Myocyte (in vitro differentiated cells): ENCODE results near the gene NEO1. TPM values are rescaled to one million over a fixed set of nuclear protein-coding genes. Genes with fewer than 3 reads are reported as not detected.

Source experiments
- DNase-seq: peaks from one replicate; pipeline ENCODE4 v3.0.0-alpha.2; 2012; ENCODE audit warnings: low read depth
- polyA plus RNA-seq: library from polyadenylated mRNA; unstranded; fragments of >200 nt; gene quantifications from one replicate; pipeline ENCODE4 v1.2.1, GENCODE V29; 2012; ENCODE audit warnings: missing spikeins
- total RNA-seq: library from RNA; depleted of rRNA; stranded (reverse); fragments of >200 nt; gene quantifications from 2 replicates; pipeline ENCODE4 v1.2.3, GENCODE V29; 2014

The NEO1 gene, protein sequence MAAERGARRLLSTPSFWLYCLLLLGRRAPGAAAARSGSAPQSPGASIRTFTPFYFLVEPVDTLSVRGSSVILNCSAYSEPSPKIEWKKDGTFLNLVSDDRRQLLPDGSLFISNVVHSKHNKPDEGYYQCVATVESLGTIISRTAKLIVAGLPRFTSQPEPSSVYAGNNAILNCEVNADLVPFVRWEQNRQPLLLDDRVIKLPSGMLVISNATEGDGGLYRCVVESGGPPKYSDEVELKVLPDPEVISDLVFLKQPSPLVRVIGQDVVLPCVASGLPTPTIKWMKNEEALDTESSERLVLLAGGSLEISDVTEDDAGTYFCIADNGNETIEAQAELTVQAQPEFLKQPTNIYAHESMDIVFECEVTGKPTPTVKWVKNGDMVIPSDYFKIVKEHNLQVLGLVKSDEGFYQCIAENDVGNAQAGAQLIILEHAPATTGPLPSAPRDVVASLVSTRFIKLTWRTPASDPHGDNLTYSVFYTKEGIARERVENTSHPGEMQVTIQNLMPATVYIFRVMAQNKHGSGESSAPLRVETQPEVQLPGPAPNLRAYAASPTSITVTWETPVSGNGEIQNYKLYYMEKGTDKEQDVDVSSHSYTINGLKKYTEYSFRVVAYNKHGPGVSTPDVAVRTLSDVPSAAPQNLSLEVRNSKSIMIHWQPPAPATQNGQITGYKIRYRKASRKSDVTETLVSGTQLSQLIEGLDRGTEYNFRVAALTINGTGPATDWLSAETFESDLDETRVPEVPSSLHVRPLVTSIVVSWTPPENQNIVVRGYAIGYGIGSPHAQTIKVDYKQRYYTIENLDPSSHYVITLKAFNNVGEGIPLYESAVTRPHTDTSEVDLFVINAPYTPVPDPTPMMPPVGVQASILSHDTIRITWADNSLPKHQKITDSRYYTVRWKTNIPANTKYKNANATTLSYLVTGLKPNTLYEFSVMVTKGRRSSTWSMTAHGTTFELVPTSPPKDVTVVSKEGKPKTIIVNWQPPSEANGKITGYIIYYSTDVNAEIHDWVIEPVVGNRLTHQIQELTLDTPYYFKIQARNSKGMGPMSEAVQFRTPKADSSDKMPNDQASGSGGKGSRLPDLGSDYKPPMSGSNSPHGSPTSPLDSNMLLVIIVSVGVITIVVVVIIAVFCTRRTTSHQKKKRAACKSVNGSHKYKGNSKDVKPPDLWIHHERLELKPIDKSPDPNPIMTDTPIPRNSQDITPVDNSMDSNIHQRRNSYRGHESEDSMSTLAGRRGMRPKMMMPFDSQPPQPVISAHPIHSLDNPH (N-terminal part only)
- total RNA-seq = 3.5 and 4.5 TPM in 2 replicates
- 2.3 TPM for polyA plus RNA-seq

- peak; percentile 80 for DNase-seq
These were observed at the start of gene NEO1 for GRCh38 chr15:73051807-73052652. Gene NEO1 (plus strand): TSS chr15:73052463. CDS start chr15:73052676, 213 bp downstream.

GRCh38 chr15:73004462-73004861, 47.8 kb upstream of the NEO1 start:
- no peak for DNase-seq

DNA sequence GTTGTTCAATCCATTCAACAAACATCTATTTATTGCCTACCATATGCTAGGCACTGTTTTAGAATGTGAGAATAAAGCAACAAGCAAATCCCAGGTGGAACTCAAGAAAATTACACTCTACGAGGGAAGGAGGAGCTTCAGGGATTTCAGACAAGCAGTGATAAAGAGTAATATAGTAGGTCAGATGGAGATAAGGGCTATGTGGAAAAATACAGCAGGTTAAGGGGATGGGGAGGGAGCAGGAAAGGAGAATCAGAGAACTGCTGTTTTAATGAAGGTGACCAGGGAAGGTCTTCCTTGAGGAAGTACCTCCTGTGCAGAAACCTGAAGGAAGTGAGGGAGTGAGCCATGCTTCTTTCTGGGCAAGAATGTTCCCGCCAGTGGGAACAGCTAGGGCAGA, 47.2 kb upstream of the NEO1 start:
- DNase-seq = no peak

- no peak for DNase-seq
These were observed 46.8 kb upstream of the NEO1 start for GRCh38 chr15:73005446-73005845.

GRCh38 chr15:73006523-73006922, 45.7 kb upstream of the NEO1 start:
- no peak for DNase-seq

DNA sequence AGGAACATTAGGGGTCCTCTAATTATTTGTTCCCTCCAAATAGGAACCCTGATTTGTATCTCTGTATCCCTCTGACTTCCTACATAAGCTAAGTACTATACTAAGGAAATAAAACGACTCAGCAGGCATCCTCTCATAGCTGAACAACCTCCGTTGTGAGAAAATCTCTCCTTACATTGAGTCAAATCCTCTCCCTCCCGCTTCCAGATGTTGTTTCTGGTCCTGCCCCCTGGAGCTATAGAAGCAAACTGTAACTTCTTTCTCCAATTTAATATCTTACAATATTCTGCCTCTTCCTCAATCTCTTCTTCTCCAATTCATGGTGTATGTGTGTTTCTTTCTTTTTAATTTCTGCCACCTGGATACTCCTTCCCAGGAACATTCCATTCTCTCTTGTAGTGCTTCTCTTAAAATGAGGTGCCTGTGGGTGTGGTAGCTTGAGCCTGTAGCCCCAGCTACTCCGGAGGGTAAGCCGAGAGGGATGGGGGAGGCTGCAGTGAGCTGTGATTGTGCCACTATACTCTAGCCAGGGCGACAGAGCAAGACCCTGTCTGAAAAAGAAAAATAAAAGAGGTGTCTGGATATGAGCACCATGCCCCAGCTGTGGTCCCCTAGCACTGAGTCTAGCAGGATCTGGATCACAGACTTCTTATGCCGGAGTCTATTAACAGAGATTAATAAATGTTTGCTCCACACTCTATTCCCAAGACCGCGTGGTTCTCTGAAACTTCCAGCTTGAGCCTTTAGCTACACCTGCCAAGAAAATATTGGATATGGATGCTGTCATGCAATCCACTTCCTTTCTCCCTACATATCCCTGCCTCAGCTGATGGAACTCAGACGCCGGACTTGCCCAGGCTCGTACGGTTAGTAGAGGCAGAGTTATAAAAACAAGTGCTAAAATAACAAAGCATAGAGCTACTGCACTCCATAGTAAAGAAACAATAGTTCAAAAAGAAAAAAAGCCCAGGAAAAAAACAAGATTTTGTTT, 42.9 kb upstream of the NEO1 start:
- DNase-seq = no peak

DNA sequence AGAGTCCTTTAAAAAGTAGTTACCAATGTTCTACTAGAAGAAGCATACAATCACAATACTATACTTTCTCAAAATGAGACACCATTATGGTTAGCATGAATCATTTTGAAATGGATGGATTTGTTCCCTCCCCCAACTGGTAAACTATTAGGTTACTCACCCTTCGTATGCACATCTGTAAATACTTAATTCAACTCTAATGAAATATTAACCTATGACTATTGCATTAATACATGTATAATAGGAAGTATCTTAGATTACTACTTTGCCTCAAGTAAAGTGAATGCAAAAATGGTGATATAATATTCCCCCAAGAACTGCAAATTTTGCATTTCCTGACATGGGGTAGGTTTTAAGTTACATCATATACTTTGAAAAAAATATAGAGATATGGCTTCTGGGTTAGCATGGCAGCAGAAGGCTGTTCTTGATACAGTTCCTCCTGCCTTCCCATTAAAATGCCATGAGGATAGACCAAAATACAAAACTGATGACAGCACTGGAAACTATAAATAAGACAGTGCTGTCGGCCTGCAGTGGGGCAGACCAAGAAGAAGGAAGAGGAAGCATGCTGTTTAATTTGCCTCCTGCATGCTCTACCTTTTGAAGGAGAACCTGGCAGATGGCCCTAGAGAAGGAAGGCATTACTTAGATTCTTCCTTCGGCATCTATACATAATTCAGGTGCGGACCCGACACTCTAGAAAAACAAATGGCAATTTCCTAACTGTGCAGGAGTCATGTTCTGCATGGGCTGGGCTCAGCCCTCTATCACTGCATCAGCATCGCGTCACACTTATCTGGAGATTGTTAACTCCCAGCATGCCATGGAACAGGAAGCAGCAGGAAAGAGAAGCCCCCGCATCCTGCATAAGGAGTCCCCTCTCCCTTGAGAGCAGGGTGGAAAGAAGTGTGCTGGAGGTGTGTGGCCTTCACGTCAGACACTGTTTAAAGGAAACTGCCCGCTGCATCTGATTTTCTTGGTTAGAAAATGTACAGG, 41.8 kb upstream of the NEO1 start:
- no peak for DNase-seq

DNA sequence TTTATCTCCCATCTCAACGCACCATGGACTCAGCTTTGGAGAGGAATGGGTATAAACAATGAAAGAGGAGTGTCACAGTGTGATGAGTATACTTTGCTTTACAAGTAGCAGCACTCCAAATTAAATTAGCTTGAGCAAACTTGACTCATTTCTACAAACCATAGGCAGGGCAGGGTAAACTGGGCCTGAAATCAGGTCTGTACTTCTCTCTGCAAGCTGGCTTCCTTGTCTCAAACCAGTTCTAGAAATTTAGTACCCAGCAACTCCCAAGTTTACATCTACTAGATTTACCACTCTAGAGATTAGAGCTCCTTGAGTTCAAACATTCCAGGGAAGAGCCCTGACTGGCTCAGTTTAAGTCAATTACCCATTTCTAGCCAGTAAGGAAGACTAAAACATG, 37.4 kb upstream of the NEO1 start:
- no peak for DNase-seq

GRCh38 chr15:73015493-73015892, 36.8 kb upstream of the NEO1 start:
- no peak for DNase-seq

- no peak for DNase-seq
These were observed 34.3 kb upstream of the NEO1 start for GRCh38 chr15:73017987-73018386.

GRCh38 chr15:73019154-73019553, 33.1 kb upstream of the NEO1 start:
- DNase-seq = no peak

- DNase-seq = no peak
These were observed 32.6 kb upstream of the NEO1 start for GRCh38 chr15:73019601-73020146.

DNA sequence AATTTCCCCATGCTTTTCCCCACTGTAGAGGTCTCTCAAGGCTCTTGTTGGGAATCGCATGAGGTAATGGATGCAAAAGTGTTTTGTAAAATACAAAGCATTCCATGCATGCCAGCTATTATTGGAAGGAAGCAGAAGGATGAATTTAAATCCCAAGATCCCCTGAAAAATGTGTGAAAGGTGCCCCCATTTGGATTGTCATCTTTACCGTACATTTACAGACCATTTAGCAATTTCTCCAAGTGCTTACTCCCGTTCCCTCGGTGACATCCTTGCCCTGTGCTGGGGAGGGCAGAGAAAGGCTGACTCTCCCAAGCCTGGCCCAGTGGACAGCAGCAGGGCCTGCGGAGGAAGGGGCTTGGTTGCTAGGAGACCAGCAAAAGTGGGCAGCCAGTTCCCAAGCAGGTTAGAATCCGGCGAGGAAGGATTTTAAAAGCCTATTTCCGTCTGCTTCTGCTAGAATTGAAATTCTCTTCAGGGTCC, 31.1 kb upstream of the NEO1 start:
- no peak for DNase-seq

GRCh38 chr15:73022161-73022560, 30.1 kb upstream of the NEO1 start:
- DNase-seq = no peak

- DNase-seq = no peak
These were observed 29.2 kb upstream of the NEO1 start for GRCh38 chr15:73023071-73023470.

DNA sequence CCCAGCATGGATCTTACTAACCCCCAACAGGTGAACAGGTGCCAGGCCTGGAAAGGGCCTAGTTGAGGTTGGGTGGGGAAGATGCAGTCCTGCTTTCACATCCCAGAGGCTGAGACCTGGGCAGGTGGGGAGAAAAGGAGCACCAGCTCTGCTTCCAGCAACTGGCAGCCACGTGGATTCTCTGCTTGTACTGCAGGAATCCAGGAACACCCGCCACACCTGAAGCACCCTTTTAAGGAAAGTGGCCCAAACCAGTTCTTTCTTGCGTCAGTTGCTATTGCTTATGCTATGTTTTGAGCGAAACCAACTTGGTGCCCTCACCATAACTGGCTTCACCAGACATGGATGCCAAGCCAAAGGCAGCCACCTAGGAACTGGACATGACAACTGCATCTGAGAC, 28.1 kb upstream of the NEO1 start:
- DNase-seq = no peak

- DNase-seq = no peak
These were observed 25.7 kb upstream of the NEO1 start for GRCh38 chr15:73026511-73027054.
